ENCODE results near the gene HDAC4. TPM values are rescaled to one million over a fixed set of nuclear protein-coding genes. Genes with fewer than 3 reads are reported as not detected.
"Not testable (repeated sequence)": the region's sequence is repeated elsewhere in the genome, so short reads cannot be mapped to it uniquely, and the experiment has no call there.

Gene HDAC4
- total RNA-seq, 4 donors from 2014 or later, result 30.2 to 103 (median 51.7) TPM

GRCh38 chr2:239042046-239042445, 358.8 kb downstream of the HDAC4 start:
- no peak for DNase-seq (ENCODE audit: low spot score)
- ATAC-seq (ENCODE audit: low FRiP score), result no peak

GRCh38 chr2:239041062-239041461, 359.8 kb downstream of the HDAC4 start:
- TF ChIP-seq CTCF (IDR thresholded peaks at IDR 0.05), result no peak
- DNase-seq (ENCODE audit: low spot score) (no peak), ATAC-seq (ENCODE audit: low FRiP score) (no peak)

More at GRCh38 chr2:239042046-239042445, 358.8 kb downstream of the HDAC4 start:
- TF ChIP-seq CTCF (IDR thresholded peaks at IDR 0.05), result no peak

- DNase-seq (ENCODE audit: low spot score) (no peak), ATAC-seq (ENCODE audit: low FRiP score) (no peak)
- TF ChIP-seq CTCF (IDR thresholded peaks at IDR 0.05), result no peak
Observed at GRCh38 chr2:239040152-239040761, 360.6 kb downstream of the HDAC4 start.

- TF ChIP-seq CTCF (IDR thresholded peaks at IDR 0.05), result no peak
- no peak for ATAC-seq (ENCODE audit: low FRiP score)
- DNase-seq (ENCODE audit: low spot score), result no peak
Observed at GRCh38 chr2:239039479-239039861, 361.4 kb downstream of the HDAC4 start.

- TF ChIP-seq CTCF (IDR thresholded peaks at IDR 0.05), result no peak
- ATAC-seq (ENCODE audit: low FRiP score) (no peak), DNase-seq (ENCODE audit: low spot score) (no peak)
Observed at GRCh38 chr2:239038773-239039478, 361.9 kb downstream of the HDAC4 start.

- ATAC-seq (ENCODE audit: low FRiP score); DNase-seq (ENCODE audit: low spot score): not testable (repeated sequence)
Observed at GRCh38 chr2:239038284-239038683, 362.5 kb downstream of the HDAC4 start.

GRCh38 chr2:239037559-239037910, 363.3 kb downstream of the HDAC4 start:
- DNase-seq (ENCODE audit: low spot score), result no peak
- no peak for ATAC-seq (ENCODE audit: low FRiP score)

More at GRCh38 chr2:239037559-239037910, 363.3 kb downstream of the HDAC4 start:
- no peak for TF ChIP-seq CTCF (IDR thresholded peaks at IDR 0.05)
